ENCODE measurements around the gene B3GNT5.

The B3GNT5 gene

DNA sequence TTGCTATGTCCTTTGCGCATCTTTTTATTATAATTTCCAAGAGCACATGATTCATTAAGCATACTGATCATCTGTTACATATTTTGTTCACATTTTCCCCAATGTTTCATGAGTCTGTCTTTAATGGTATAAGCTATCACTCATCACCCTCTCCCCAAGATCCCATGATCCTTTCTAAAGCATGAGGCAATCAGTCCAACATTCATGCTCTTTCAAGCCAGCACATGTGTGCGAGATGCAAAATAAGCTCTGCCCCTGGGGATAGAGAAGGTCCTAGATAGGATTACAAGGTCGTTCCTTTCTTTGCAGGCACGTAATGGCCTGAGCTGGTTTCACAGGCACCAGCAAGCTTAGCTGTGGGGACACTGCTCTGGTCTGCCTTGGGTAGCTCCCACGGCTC, 32.2 kb upstream of the B3GNT5 start:
- TF ChIP-seq POLR2AphosphoS5 (IDR thresholded peaks at IDR 0.05; ENCODE audit: low read depth, low read length) (no peak), FOXP2 (optimal IDR thresholded peaks at IDR 0.05; ENCODE audit: borderline replicate concordance, extremely low read depth, extremely low read length, insufficient read depth) (no peak), TAF1 (IDR thresholded peaks at IDR 0.05; ENCODE audit: borderline replicate concordance, insufficient read depth, low read length) (no peak), SIN3A (IDR thresholded peaks at IDR 0.05; ENCODE audit: borderline replicate concordance, insufficient read depth, low read length) (no peak)
- TF ChIP-seq, protein P1, sequence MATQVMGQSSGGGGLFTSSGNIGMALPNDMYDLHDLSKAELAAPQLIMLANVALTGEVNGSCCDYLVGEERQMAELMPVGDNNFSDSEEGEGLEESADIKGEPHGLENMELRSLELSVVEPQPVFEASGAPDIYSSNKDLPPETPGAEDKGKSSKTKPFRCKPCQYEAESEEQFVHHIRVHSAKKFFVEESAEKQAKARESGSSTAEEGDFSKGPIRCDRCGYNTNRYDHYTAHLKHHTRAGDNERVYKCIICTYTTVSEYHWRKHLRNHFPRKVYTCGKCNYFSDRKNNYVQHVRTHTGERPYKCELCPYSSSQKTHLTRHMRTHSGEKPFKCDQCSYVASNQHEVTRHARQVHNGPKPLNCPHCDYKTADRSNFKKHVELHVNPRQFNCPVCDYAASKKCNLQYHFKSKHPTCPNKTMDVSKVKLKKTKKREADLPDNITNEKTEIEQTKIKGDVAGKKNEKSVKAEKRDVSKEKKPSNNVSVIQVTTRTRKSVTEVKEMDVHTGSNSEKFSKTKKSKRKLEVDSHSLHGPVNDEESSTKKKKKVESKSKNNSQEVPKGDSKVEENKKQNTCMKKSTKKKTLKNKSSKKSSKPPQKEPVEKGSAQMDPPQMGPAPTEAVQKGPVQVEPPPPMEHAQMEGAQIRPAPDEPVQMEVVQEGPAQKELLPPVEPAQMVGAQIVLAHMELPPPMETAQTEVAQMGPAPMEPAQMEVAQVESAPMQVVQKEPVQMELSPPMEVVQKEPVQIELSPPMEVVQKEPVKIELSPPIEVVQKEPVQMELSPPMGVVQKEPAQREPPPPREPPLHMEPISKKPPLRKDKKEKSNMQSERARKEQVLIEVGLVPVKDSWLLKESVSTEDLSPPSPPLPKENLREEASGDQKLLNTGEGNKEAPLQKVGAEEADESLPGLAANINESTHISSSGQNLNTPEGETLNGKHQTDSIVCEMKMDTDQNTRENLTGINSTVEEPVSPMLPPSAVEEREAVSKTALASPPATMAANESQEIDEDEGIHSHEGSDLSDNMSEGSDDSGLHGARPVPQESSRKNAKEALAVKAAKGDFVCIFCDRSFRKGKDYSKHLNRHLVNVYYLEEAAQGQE (IDR thresholded peaks at IDR 0.05; ENCODE audit: insufficient read depth in 1 of 2, low read depth in 2 of 2, low read length in 2 of 2): no peak

DNA sequence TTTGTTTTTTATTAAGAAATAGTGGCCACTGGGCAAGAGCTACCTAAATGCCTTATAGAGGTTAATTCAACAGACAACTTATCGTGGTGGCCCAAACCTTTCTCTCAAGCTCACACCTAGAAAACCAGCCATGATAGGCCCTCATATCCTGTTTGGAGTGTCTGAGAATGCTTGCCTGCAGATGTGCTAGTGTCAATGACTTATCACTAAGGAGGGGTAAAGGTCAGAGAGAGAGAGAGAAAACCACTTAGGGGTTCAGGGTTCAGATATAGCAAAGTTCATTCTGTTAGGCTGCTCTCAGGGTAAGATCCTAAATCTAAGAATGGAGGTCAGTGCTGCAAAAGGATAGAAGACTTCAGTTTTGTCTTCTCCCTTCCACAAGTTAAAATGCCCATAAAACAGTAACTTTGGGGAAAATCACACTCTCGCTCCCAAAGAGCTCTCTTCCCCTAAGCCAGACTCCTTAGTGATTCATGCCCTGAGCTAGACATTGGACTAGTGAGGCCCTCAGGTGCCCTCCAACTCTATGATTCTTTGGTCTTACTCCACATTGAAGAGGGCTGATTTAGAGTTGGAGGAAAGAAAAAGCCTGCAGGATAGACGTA, 30.3 kb upstream of the B3GNT5 start:
- TF ChIP-seq FOXP2 (optimal IDR thresholded peaks at IDR 0.05; ENCODE audit: borderline replicate concordance, extremely low read depth, extremely low read length, insufficient read depth) (no peak), TAF1 (IDR thresholded peaks at IDR 0.05; ENCODE audit: borderline replicate concordance, insufficient read depth, low read length) (no peak)

DNA sequence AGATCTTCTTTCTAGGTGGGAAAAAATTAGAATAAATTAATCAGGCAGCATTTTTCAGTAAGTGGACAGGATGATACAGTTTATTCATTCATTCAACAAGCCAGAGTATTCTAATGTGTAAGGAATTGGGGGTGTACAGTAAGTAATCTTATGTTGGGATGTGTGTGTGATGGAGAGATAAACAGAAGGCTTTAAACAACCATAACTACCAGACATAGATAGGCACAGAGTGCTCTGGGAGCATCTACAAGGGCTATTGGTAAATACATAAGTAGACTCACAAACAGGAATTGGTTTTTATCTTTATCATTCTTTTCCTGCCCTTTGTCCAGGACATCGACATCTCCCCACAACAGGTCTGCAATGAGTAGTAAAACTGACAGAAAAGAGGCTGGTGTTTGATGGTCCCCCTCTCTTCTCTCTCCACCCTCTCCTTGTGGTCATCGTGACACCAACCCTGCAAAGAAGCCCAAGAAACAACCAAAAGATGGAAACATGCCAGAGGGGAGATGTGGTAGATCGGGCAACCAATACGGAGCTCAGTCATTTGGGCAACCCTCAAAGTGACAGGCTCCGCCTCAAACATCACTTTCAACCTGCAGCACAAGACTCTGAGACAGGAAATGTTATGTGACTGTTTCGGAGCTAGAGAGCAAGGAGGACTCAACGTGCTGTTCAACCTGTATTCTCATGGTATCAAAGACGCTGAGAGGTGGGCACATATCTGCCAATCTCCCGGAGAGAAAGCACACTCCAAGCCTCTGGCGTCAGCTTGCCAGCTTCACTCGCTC, 28.7 kb upstream of the B3GNT5 start:
- TF ChIP-seq TAF1 (IDR thresholded peaks at IDR 0.05; ENCODE audit: borderline replicate concordance, insufficient read depth, low read length) (no peak), POLR2AphosphoS5 (IDR thresholded peaks at IDR 0.05; ENCODE audit: low read depth, low read length) (no peak), SIN3A (IDR thresholded peaks at IDR 0.05; ENCODE audit: borderline replicate concordance, insufficient read depth, low read length) (no peak), FOXP2 (optimal IDR thresholded peaks at IDR 0.05; ENCODE audit: borderline replicate concordance, extremely low read depth, extremely low read length, insufficient read depth) (no peak)
- TF ChIP-seq, protein P1 (IDR thresholded peaks at IDR 0.05; ENCODE audit: insufficient read depth in 1 of 2, low read depth in 2 of 2, low read length in 2 of 2): no peak

DNA sequence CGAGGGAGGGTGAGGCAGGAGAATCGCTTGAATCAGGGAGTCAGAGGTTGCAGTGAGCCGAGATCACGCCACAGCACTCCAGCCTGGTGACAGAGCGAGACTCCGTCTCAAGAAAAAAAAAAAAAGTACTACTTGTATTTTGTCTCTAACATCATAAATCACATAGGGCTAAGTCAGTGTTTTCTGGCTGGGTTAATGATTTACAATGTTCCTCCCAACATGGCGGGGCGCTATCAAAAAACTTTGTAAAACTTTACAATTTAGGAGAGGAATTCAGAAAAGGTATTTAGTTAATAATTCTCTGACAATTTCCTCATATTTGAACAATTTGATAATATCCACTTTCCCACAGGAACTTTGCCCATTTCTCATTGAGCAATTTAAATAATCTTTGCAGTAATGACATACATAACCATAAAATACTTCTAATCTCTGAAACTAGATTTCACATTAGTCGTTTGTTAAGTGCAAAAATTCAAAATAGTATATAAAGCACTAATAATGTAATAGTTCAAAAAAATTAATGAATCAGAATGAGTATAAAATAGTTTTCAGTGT, 26.6 kb upstream of the B3GNT5 start:
- no peak for TF ChIP-seq TAF1 (IDR thresholded peaks at IDR 0.05; ENCODE audit: borderline replicate concordance, insufficient read depth, low read length)
- TF ChIP-seq SIN3A (IDR thresholded peaks at IDR 0.05; ENCODE audit: borderline replicate concordance, insufficient read depth, low read length): no peak

DNA sequence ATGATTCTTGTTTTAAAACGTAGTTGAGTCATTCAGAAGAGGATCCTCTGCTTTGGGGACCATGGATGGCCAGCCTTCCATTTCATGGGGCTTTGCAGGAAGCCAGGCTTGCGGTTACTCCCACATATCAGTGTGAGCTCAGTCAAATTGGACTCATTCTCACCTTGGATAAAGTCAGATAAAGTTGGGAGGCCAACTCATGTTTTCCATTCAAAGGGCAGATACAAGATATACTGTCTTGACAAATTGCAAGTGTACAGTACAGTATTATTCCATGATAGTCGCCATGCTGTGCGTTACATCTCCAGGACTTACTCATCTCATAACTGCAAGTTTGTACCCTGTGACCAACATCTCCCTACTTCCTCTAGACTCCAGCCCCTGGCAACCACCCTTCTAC, 25.5 kb upstream of the B3GNT5 start:
- TF ChIP-seq FOXP2 (optimal IDR thresholded peaks at IDR 0.05; ENCODE audit: borderline replicate concordance, extremely low read depth, extremely low read length, insufficient read depth) (no peak), SIN3A (IDR thresholded peaks at IDR 0.05; ENCODE audit: borderline replicate concordance, insufficient read depth, low read length) (no peak), POLR2AphosphoS5 (IDR thresholded peaks at IDR 0.05; ENCODE audit: low read depth, low read length) (no peak), TAF1 (IDR thresholded peaks at IDR 0.05; ENCODE audit: borderline replicate concordance, insufficient read depth, low read length) (no peak)
- TF ChIP-seq, protein P1 (IDR thresholded peaks at IDR 0.05; ENCODE audit: insufficient read depth in 1 of 2, low read depth in 2 of 2, low read length in 2 of 2): no peak

DNA sequence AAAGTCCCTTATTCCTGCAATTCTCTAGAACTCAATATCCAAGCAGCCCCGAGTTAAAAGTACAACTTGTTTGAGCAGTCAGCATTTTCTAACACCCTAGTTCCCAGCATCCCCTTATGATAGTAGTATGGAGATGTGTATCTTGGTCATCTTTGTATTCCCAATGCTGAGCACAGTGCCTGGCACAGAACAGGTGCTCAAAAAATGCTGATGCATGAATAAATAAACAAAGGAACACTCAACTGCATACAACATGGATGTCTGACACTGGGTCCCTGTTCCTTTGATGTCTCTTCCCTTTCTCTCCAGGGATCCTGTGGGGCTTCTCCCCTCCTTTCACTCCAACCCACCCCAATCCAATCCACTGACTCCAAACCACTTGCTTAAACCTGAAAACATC, 23.9 kb upstream of the B3GNT5 start:
- TF ChIP-seq TAF1 (IDR thresholded peaks at IDR 0.05; ENCODE audit: borderline replicate concordance, insufficient read depth, low read length): no peak
- TF ChIP-seq POLR2AphosphoS5 (IDR thresholded peaks at IDR 0.05; ENCODE audit: low read depth, low read length): no peak
- TF ChIP-seq, protein P1 (IDR thresholded peaks at IDR 0.05; ENCODE audit: insufficient read depth in 1 of 2, low read depth in 2 of 2, low read length in 2 of 2): no peak
- TF ChIP-seq SIN3A (IDR thresholded peaks at IDR 0.05; ENCODE audit: borderline replicate concordance, insufficient read depth, low read length): no peak
- no peak for TF ChIP-seq FOXP2 (optimal IDR thresholded peaks at IDR 0.05; ENCODE audit: borderline replicate concordance, extremely low read depth, extremely low read length, insufficient read depth)
